Sigmoid colon (tissue), 4 donors: ENCODE data around the gene ARHGAP5.

Source experiments
- CTCF ChIP-seq, 4 experiments: fragments of 450-650 bp in 3 of 4; fragments of 200-600 bp in 1 of 4; IDR thresholded peaks; one replicate each; pipeline ENCODE4 v1.5.1; 2016 to 2019; ENCODE audit warnings: antibody characterized with exemption in 4 of 4, mild to moderate bottlenecking in 3 of 4, moderate library complexity in 2 of 4
- EP300 ChIP-seq, 4 donors: sonication (generic); formaldehyde crosslinking; IDR thresholded peaks; one replicate each; pipeline ENCODE4 v1.6.1; 2017; ENCODE audit warnings: antibody characterized with exemption in 4 of 4
- POLR2A ChIP-seq, 2 donors: fragments of 450-650 bp; IDR thresholded peaks; one replicate each; pipeline ENCODE4 v1.6.1; 2016; ENCODE audit warnings: antibody characterized with exemption in 2 of 2, mild to moderate bottlenecking in 2 of 2, moderate library complexity in 2 of 2
- POLR2AphosphoS5 ChIP-seq, 4 donors: sonication (generic); formaldehyde crosslinking; IDR thresholded peaks; one replicate each; pipeline ENCODE4 v1.6.1; 2017; ENCODE audit warnings: antibody characterized with exemption in 4 of 4

- TF ChIP-seq CTCF (IDR thresholded peaks at IDR 0.05) (no peak), POLR2A (IDR thresholded peaks at IDR 0.05) (no peak), POLR2AphosphoS5 (IDR thresholded peaks at IDR 0.05) (no peak), EP300 (IDR thresholded peaks at IDR 0.05) (no peak)
These were observed 8.8 kb downstream of the ARHGAP5 start for GRCh38 chr14:32085845-32086383.
